Activated CD4-positive, alpha-beta T cell treated with anti-CD3 and anti-CD28 coated beads, Interleukin-2, amount 10 ng/mL, durations not matched to agents 24 days and 14 days (primary cell): Measurements from ENCODE around the gene RASSF7. TPM values are rescaled to one million over a fixed set of nuclear protein-coding genes. Genes with fewer than 3 reads are reported as not detected.
"Not testable (repeated sequence)": the region's sequence is repeated elsewhere in the genome, so short reads cannot be mapped to it uniquely, and the experiment has no call there.

Experiments used
- DNase-seq: peaks from one replicate; pipeline ENCODE4 v3.0.0; 2022
- H3K27ac Mint-ChIP-seq: one replicate; pipeline ENCODE4 v1.8.0; 2022; ENCODE audit warnings: mild to moderate bottlenecking, mixed read lengths
- H3K27me3 Mint-ChIP-seq: one replicate; pipeline ENCODE4 v1.8.0; 2022; ENCODE audit warnings: mixed read lengths
- H3K36me3 Mint-ChIP-seq: one replicate; pipeline ENCODE4 v1.8.0; 2022; ENCODE audit warnings: low read depth, mild to moderate bottlenecking, mixed read lengths
- H3K4me1 Mint-ChIP-seq: one replicate; pipeline ENCODE4 v1.8.0; 2021; ENCODE audit warnings: mixed read lengths
- H3K4me3 Mint-ChIP-seq: one replicate; pipeline ENCODE4 v1.8.0; 2022; ENCODE audit warnings: mild to moderate bottlenecking, moderate library complexity, mixed read lengths
- H3K9me3 Mint-ChIP-seq: one replicate; pipeline ENCODE4 v1.8.0; 2021; ENCODE audit warnings: mixed read lengths
- intact Hi-C: fragments of 100-400 bp; cut with micrococcal nuclease; formaldehyde crosslinking; loops from one replicate; pipeline ENCODE4 v1.15.1; 2023
- total RNA-seq: library from RNA; stranded (reverse); gene quantifications from 2 replicates; pipeline ENCODE4 v1.2.3, GENCODE V29; 2022

Gene RASSF7
- total RNA-seq, 1 donor from 2014 or later = 21.8 TPM

- H3K27me3 Mint-ChIP-seq, H3K36me3 Mint-ChIP-seq, H3K9me3 Mint-ChIP-seq, intact Hi-C loops: not testable (repeated sequence)
- H3K4me3 Mint-ChIP-seq = peak overlapping the region; percentile 85
- peak overlapping the region; percentile 32 for H3K27ac Mint-ChIP-seq
- peak; percentile 73 for DNase-seq
- H3K4me1 Mint-ChIP-seq = peaks cover 27% of the 10 kb centered on the region
Observed at GRCh38 chr11:574031-574570, 13.3 kb downstream of the RASSF7 start.

- Mint-ChIP-seq H3K27ac (peak overlapping the region; percentile 7), H3K36me3 (peaks cover 6% of the 10 kb centered on the region), H3K4me1 (peaks cover 32% of the 10 kb centered on the region), H3K4me3 (peak overlapping the region; percentile 85), H3K9me3 (no peaks in the 10 kb centered on the region), H3K27me3 (peaks cover 4% of the 10 kb centered on the region)
- intact Hi-C loops = loop anchor here (5.0 kb wide), 3 partner anchors 43 to 223 kb away; partner anchors contain the start of genes IRF7 and SLC25A22
- DNase-seq = no peak
Observed at GRCh38 chr11:574632-575312, 14.0 kb downstream of the RASSF7 start.

GRCh38 chr11:575313-575995 lies 14.7 kb downstream of the RASSF7 start:
- Mint-ChIP-seq H3K9me3 (no peaks in the 10 kb centered on the region), H3K27ac (peak overlapping the region; percentile 7), H3K36me3 (peaks cover 6% of the 10 kb centered on the region), H3K27me3 (peaks cover 4% of the 10 kb centered on the region), H3K4me3 (peak overlapping the region; percentile 85), H3K4me1 (peaks cover 32% of the 10 kb centered on the region)
- intact Hi-C loops = loop anchor here (5.0 kb wide), 3 partner anchors 42 to 222 kb away; partner anchors contain the start of genes IRF7 and SLC25A22
- peak; percentile 90 for DNase-seq

GRCh38 chr11:575996-576768 lies 15.4 kb downstream of the RASSF7 start, which contains the start of gene PHRF1:
TSS of gene PHRF1 (plus strand) at chr11:576470. CDS start at chr11:581513, 5,043 bp downstream.
- Mint-ChIP-seq H3K4me3 (peak within 1 kb of the TSS; percentile 87), H3K4me1 (peaks cover 34% of the 10 kb centered on the region), H3K9me3 (no peaks in the 10 kb centered on the region), H3K27me3 (peaks cover 4% of the 10 kb centered on the region), H3K36me3 (peaks cover 8% of the 10 kb centered on the region), H3K27ac (peak within 1 kb of the TSS; percentile 96)
- peak; percentile 98 for DNase-seq
- intact Hi-C loops = loop anchor here (1.0 to 5.0 kb wide), 8 partner anchors 8 to 221 kb away; partner anchors contain the start of genes DEAF1, IRF7, LMNTD2 and RASSF7

DNA sequence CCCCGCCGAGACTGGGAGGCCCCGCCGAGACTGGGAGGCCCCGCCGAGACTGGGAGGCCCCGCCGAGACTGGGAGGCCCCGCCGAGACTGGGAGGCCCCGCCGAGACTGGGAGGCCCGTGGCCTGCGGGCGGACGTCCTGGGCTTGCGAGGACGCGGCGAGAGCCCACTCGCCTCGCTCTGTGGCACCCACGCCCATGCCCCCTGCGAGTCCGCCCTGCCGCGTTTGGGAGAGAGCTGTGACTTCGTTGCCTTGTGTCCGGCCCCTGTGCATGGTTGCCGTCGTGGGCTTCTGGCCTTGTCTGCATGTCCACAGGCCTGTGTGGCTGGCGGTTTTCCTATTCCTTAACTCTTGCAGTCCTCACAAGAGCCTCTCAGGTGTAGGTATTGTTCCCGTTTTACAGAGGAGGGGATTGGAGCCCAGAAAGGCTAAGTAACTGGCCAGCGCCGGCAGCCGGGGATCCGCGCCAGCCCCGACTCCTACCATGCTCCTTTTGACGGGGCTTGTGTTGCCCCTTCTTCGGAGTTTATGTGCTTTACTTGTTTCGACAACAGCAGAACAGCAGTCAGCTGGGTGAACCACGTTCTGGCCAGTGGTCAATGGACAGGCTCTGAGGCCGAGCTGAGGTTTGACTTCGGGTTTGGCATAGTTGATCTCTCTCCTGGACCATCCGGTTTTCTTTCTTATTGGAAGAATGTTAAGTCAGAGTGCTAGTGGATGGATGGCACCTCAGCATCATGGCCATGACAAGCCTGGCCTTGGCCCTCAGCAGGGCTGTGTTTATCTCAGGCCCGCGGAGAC lies 16.2 kb downstream of the RASSF7 start:
- H3K4me1 Mint-ChIP-seq = peaks cover 34% of the 10 kb centered on the region
- no peaks in the 10 kb centered on the region for H3K9me3 Mint-ChIP-seq
- H3K27me3 Mint-ChIP-seq = peaks cover 4% of the 10 kb centered on the region
- H3K36me3 Mint-ChIP-seq = peaks cover 11% of the 10 kb centered on the region
- H3K4me3 Mint-ChIP-seq = peak overlapping the region; percentile 84
- DNase-seq = peak; percentile 75
- intact Hi-C loops = loop anchor here (1.0 to 5.0 kb wide), 8 partner anchors 9 to 220 kb away; partner anchors contain the start of genes DEAF1, IRF7, LMNTD2 and RASSF7
- H3K27ac Mint-ChIP-seq = peak overlapping the region; percentile 85

DNA sequence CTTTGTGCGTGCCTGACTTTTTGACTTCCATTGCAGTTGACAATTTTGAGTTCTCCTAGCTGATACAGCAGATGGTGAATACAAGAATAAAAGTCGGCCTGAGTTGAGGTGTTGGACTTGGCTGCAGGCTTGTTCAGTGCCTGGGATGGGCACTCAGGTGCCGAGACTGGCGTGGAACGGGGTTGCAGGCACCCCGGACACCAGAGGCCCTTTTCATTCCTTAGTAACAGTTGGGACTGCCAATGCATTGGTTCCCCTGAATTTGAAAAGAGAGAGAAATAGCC lies 16.8 kb downstream of the RASSF7 start:
- peak overlapping the region; percentile 85 for H3K27ac Mint-ChIP-seq
- peaks cover 34% of the 10 kb centered on the region for H3K4me1 Mint-ChIP-seq
- H3K4me3 Mint-ChIP-seq = peak overlapping the region; percentile 84
- H3K27me3 Mint-ChIP-seq = peaks cover 4% of the 10 kb centered on the region
- DNase-seq = no peak
- peaks cover 11% of the 10 kb centered on the region for H3K36me3 Mint-ChIP-seq
- intact Hi-C loops = loop anchor here (2.0 to 5.0 kb wide), 4 partner anchors 17 to 220 kb away; partner anchors contain the start of genes IRF7, LMNTD2, RASSF7 and SLC25A22
- H3K9me3 Mint-ChIP-seq = no peaks in the 10 kb centered on the region

DNA sequence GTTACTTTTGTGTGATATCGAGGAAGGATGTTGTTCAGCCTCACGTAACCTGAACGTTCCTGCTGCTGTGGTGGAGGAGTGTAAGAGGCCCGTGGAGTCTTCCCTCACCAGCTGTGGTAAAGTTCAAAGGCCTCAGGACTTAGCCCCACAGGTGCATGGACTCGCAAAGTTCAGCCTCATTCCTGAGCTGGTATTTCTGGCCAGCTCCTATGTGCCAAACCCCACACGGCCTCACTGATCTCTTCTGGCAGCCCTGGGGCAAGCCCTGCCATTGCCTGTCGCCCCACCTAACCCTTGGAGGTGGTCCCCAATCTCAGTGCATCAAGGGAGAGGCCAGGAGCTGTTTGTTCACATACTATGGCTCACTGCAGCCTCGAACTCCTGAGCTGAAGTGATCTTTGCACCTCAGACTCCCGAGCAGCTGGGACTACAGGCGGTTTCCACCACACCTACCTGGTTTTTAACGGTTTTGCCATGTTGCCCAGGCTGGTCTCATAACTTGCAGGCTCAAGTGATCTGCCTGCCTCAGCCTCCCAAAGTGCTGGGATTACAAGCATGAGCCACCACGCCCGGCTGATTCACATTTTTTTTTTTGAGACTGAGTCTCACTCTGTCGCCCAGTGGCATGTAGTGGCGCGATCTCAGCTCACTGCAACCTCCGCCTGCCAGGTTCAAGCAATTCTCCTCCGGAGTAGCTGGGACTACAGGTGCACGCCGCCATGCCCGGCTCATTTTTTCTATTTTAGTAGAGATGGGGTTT lies 17.7 kb downstream of the RASSF7 start:
- DNase-seq = no peak
- Mint-ChIP-seq H3K36me3 (peaks cover 14% of the 10 kb centered on the region), H3K27ac (peak overlapping the region; percentile 53), H3K4me1 (peaks cover 34% of the 10 kb centered on the region), H3K4me3 (peak overlapping the region; percentile 84), H3K9me3 (no peaks in the 10 kb centered on the region), H3K27me3 (peaks cover 4% of the 10 kb centered on the region)
- intact Hi-C loops = loop anchor here (5.0 kb wide), 3 partner anchors 39 to 219 kb away; partner anchors contain the start of genes IRF7 and SLC25A22

GRCh38 chr11:579830-580601 lies 19.2 kb downstream of the RASSF7 start:
- no peak for DNase-seq
- H3K27me3 Mint-ChIP-seq = no peaks in the 10 kb centered on the region
- H3K4me3 Mint-ChIP-seq = no peak overlapping the region
- intact Hi-C loops = loop anchor here (5.0 kb wide), 3 partner anchors 37 to 217 kb away; partner anchors contain the start of genes IRF7 and SLC25A22
- peaks cover 24% of the 10 kb centered on the region for H3K4me1 Mint-ChIP-seq
- no peak overlapping the region for H3K27ac Mint-ChIP-seq
- no peaks in the 10 kb centered on the region for H3K9me3 Mint-ChIP-seq
- H3K36me3 Mint-ChIP-seq = peaks cover 20% of the 10 kb centered on the region

DNA sequence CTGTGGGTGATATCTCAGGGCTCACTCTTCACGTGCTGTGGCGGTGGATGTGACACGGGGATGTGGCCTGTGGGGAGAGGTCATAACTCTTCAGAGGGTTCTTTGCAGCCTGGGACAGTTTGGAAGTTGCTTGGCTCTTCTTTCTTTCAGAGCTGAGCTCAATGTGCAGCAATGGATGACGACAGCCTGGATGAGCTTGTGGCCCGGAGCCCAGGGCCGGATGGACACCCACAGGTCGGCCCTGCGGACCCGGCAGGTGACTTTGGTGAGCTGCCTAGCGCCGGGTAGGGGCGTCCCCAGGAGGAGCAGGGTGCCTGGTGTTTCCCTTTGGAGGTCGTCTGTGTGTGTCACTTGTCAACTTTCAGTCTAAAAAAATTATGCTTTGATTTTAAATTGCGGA lies 20.6 kb downstream of the RASSF7 start:
- intact Hi-C loops = no loop called here
- Mint-ChIP-seq H3K27ac (no peak overlapping the region), H3K36me3 (peaks cover 25% of the 10 kb centered on the region), H3K9me3 (no peaks in the 10 kb centered on the region), H3K27me3 (no peaks in the 10 kb centered on the region), H3K4me1 (peaks cover 26% of the 10 kb centered on the region), H3K4me3 (no peak overlapping the region)
- no peak for DNase-seq

GRCh38 chr11:581752-582151 lies 21.0 kb downstream of the RASSF7 start:
- H3K36me3 Mint-ChIP-seq = peaks cover 27% of the 10 kb centered on the region
- no peaks in the 10 kb centered on the region for H3K27me3 Mint-ChIP-seq
- H3K27ac Mint-ChIP-seq = no peak overlapping the region
- H3K4me3 Mint-ChIP-seq = no peak overlapping the region
- intact Hi-C loops = no loop called here
- DNase-seq = no peak
- H3K4me1 Mint-ChIP-seq = peaks cover 29% of the 10 kb centered on the region
- no peaks in the 10 kb centered on the region for H3K9me3 Mint-ChIP-seq

DNA sequence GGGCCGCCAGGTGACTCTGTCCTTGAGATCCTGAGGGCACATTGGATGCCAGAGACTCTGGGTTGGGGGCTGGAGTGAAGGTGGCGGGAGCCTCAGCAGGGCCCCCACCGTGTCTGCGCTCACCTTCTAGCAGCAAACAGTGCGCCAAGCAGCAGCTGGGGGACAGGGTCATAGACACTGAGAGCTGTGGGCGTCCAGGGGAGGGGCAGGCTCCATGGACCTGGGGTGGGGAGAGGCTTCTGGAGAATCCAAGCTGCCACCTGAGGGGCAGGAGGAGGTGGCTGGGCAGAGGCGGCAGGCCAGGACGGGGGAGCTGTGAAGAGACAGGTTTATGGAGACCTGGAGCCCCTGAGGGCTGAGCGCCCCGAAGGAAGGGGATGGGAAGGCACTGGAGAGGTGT lies 23.5 kb downstream of the RASSF7 start:
- no peak overlapping the region for H3K4me3 Mint-ChIP-seq
- peaks cover 31% of the 10 kb centered on the region for H3K4me1 Mint-ChIP-seq
- H3K27ac Mint-ChIP-seq = no peak overlapping the region
- no peaks in the 10 kb centered on the region for H3K9me3 Mint-ChIP-seq
- DNase-seq = no peak
- H3K27me3 Mint-ChIP-seq = no peaks in the 10 kb centered on the region
- H3K36me3 Mint-ChIP-seq = peaks cover 38% of the 10 kb centered on the region
- intact Hi-C loops = no loop called here
